Keratinocyte (primary cell): ENCODE results near the gene TP63. TPM values are rescaled to one million over a fixed set of nuclear protein-coding genes. Genes with fewer than 3 reads are reported as not detected.

ENCODE experiments used
- DNase-seq: peaks from one replicate; pipeline ENCODE4 v3.0.0-alpha.2; 2011; ENCODE audit warnings: low read depth, missing footprints, low spot score
- FAIRE-seq: peaks from 2 replicates; lab custom pipeline; 2011; peaks lifted over from hg19 to GRCh38; lab: Jason Lieb, UNC
- H2AFZ ChIP-seq: 2 replicates; pipeline ENCODE4 v1.6.0; 2012; ENCODE audit warnings: low read length, control low read depth, inconsistent platforms; ENCODE audit not compliant: control insufficient read depth
- H3K27ac ChIP-seq: 2 replicates; pipeline ENCODE4 v1.5.1; 2011; ENCODE audit warnings: low read length; ENCODE audit not compliant: control insufficient read depth, insufficient read depth
- H3K27me3 ChIP-seq: 3 replicates; pipeline ENCODE4 v1.6.0; 2011; ENCODE audit warnings: low read length; ENCODE audit not compliant: control insufficient read depth, insufficient read depth; ENCODE audit errors: extremely low read depth
- H3K36me3 ChIP-seq, 2 experiments: 2 replicates in 1 of 2; 3 replicates in 1 of 2; pipeline ENCODE4 v1.5.1; 2011; ENCODE audit warnings: low read length in 2 of 2, mild to moderate bottlenecking in 1 of 2; ENCODE audit not compliant: control insufficient read depth in 2 of 2, insufficient read depth in 2 of 2; ENCODE audit errors: extremely low read depth in 1 of 2
- H3K4me1 ChIP-seq: 3 replicates; pipeline ENCODE4 v1.5.1; 2011; ENCODE audit warnings: low read length; ENCODE audit not compliant: control insufficient read depth, insufficient read depth; ENCODE audit errors: extremely low read depth
- H3K4me2 ChIP-seq: 3 replicates; pipeline ENCODE4 v1.6.0; 2011; ENCODE audit warnings: low read depth, low read length; ENCODE audit not compliant: control insufficient read depth, insufficient read depth; ENCODE audit errors: extremely low read depth
- H3K4me3 ChIP-seq, 3 experiments: fragments of 200-600 bp in 1 of 3; sonication (generic) in 1 of 3; 2 replicates in 2 of 3; 3 replicates in 1 of 3; pipeline ENCODE4 v1.5.1; 2011 to 2016; ENCODE audit warnings: low read length in 3 of 3, mild to moderate bottlenecking in 3 of 3, control low read depth in 2 of 3, inconsistent platforms in 1 of 3, low read depth in 1 of 3, mixed read lengths in 1 of 3, mixed run types in 1 of 3, moderate library complexity in 1 of 3; ENCODE audit not compliant: control insufficient read depth in 2 of 3, insufficient read depth in 2 of 3; ENCODE audit errors: extremely low read depth in 1 of 3
- H3K79me2 ChIP-seq: 2 replicates; pipeline ENCODE4 v1.6.0; 2012; ENCODE audit warnings: low read length; ENCODE audit not compliant: control insufficient read depth, insufficient read depth
- H3K9ac ChIP-seq: 3 replicates; pipeline ENCODE4 v1.6.0; 2011; ENCODE audit warnings: low read length; ENCODE audit not compliant: control insufficient read depth, insufficient read depth; ENCODE audit errors: extremely low read depth
- H3K9me1 ChIP-seq: 3 replicates; pipeline ENCODE4 v1.6.0; 2011; ENCODE audit warnings: low read length; ENCODE audit not compliant: control insufficient read depth, insufficient read depth; ENCODE audit errors: extremely low read depth
- H3K9me3 ChIP-seq: 2 replicates; pipeline ENCODE4 v1.5.1; 2012; ENCODE audit warnings: low read depth, low read length; ENCODE audit not compliant: control insufficient read depth
- H4K20me1 ChIP-seq: 3 replicates; pipeline ENCODE4 v1.6.0; 2011; ENCODE audit warnings: low read length; ENCODE audit not compliant: control insufficient read depth, insufficient read depth; ENCODE audit errors: extremely low read depth
- CTCF ChIP-seq, 3 experiments: IDR thresholded peaks in 1 of 3; conservative IDR thresholded peaks in 1 of 3; optimal IDR thresholded peaks in 1 of 3; 2 replicates in 2 of 3; 3 replicates in 1 of 3; pipeline versions ENCODE3 to v1.5.1; 2011; ENCODE audit warnings: low read length in 3 of 3, mild to moderate bottlenecking in 3 of 3, moderate library complexity in 2 of 3, control low read depth in 1 of 3, inconsistent platforms in 1 of 3; ENCODE audit not compliant: insufficient read depth in 2 of 3; ENCODE audit errors: extremely low read depth in 1 of 3
- EZH2 ChIP-seq: IDR thresholded peaks from one replicate; pipeline ENCODE4 v1.6.1; 2012; ENCODE audit warnings: inconsistent platforms, mild to moderate bottlenecking, low read length, moderate library complexity
- dilution Hi-C: fragments of 300-500 bp; cut with MboI; formaldehyde crosslinking; loops from one replicate; pipeline ENCODE4 v1.7.0; 2020; ENCODE audit warnings: low sequenced_read_pairs; ENCODE audit not compliant: extremely low pct_ligation_motif_present
- polyA plus RNA-seq, 5 experiments: library from polyadenylated mRNA; depleted of rRNA in 3 of 5; stranded (reverse) in 3 of 5; stranded (forward) in 1 of 5; unstranded in 1 of 5; fragments of >200 nt; gene quantifications; 1 replicate in 1 of 5; 2 replicates in 3 of 5; 3 replicates in 1 of 5; pipeline versions ENCODE4 v1.2.1 to v1.2.3, GENCODE V29; 2011 to 2012; ENCODE audit warnings: missing spikeins in 2 of 5, low read depth in 1 of 5, low replicate concordance in 1 of 5

The TP63 gene
- polyA plus RNA-seq, 1 donor (not counting 4 experiments of a cell fraction or from before 2014, with no cell fraction given) = 214 TPM

DNA sequence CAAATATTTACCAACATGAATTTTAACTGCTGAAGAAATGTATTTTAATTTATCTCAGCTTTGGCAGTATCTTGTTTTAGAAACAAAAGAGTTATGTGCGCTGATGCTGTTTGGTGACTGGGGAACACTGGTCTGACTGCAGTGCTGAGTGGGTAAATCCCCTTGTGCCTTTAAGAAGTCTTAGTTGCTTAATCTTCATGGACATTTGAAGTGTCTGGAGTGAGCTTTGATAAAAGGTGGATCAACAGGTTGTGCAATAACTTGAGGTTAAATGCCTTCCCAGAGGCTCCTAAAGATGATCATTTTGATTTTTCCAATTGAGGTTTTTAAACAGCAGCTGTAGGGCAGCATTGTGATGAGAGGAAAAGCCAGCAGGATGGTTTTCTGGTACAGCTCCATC is 68.7 kb downstream of the TP63 start:
- Histone ChIP-seq H3K4me1 (no peaks in the 10 kb centered on the region), H3K27me3 (no peaks in the 10 kb centered on the region), H3K4me3 (no peak overlapping the region), H4K20me1 (no peaks in the 10 kb centered on the region), H3K79me2 (no peaks in the 10 kb centered on the region), H3K36me3 (no peaks in the 10 kb centered on the region), H3K27ac (no peak overlapping the region), H3K9me1 (no peaks in the 10 kb centered on the region), H3K9ac (no peak overlapping the region), H3K4me2 (no peak overlapping the region), H3K9me3 (no peaks in the 10 kb centered on the region), H2AFZ (no peak overlapping the region)
- FAIRE-seq (no peak), DNase-seq (no peak)
- TF ChIP-seq CTCF (optimal IDR thresholded peaks at IDR 0.05 in 1 of 3, IDR thresholded peaks at IDR 0.05 in 1 of 3, conservative IDR thresholded peaks at IDR 0.05 in 1 of 3; ENCODE audit: extremely low read depth in 1 of 3, insufficient read depth in 2 of 3, low read length in 3 of 3) (no peak), EZH2 (no peak)
- dilution Hi-C loops = no loop called here

- H3K9ac ChIP-seq = no peak overlapping the region
- FAIRE-seq (no peak), DNase-seq (no peak)
- H4K20me1 ChIP-seq = no peaks in the 10 kb centered on the region
- no peak overlapping the region for H2AFZ ChIP-seq
- H3K27me3 ChIP-seq = no peaks in the 10 kb centered on the region
- no peak overlapping the region for H3K4me2 ChIP-seq
- H3K9me3 ChIP-seq = no peaks in the 10 kb centered on the region
- no peaks in the 10 kb centered on the region for H3K79me2 ChIP-seq
- no peaks in the 10 kb centered on the region for H3K9me1 ChIP-seq
- dilution Hi-C loops = no loop called here
- H3K36me3 ChIP-seq = no peaks in the 10 kb centered on the region
- H3K4me3 ChIP-seq = no peak overlapping the region
- no peak overlapping the region for H3K27ac ChIP-seq
- TF ChIP-seq EZH2 (no peak), CTCF (optimal IDR thresholded peaks at IDR 0.05 in 1 of 3, IDR thresholded peaks at IDR 0.05 in 1 of 3, conservative IDR thresholded peaks at IDR 0.05 in 1 of 3; ENCODE audit: extremely low read depth in 1 of 3, insufficient read depth in 2 of 3, low read length in 3 of 3) (no peak)
- H3K4me1 ChIP-seq = no peaks in the 10 kb centered on the region
Observed at GRCh38 chr3:189702066-189702646, 71.0 kb downstream of the TP63 start.
